Gastrocnemius medialis (tissue), 4 donors: ENCODE results near the gene BTBD19. TPM values are rescaled to one million over a fixed set of nuclear protein-coding genes. Genes with fewer than 3 reads are reported as not detected.
A peak's percentile ranks its signal among the peaks of the same experiment; 100 is the strongest.
"Not testable (repeated sequence)": the region's sequence is repeated elsewhere in the genome, so short reads cannot be mapped to it uniquely, and the experiment has no call there.

Experiments used
- ATAC-seq, 2 donors: fragments of 150-250 bp; one replicate each; pipeline ENCODE4 v1.9.1; 2016
- DNase-seq, 2 donors: peaks; one replicate each; pipeline ENCODE4 v3.0.0-alpha.2; 2019
- H3K27ac ChIP-seq, 4 donors: fragments of 200-600 bp; sonication (generic); 1 replicate in 1 of 4; 2 replicates in 3 of 4; pipeline ENCODE4 v1.5.1; 2016 to 2018; ENCODE audit warnings: mild to moderate bottlenecking in 2 of 4, moderate library complexity in 1 of 4
- H3K27me3 ChIP-seq, 3 donors: fragments of 200-600 bp; sonication (generic) in 2 of 3; 1 replicate in 1 of 3; 2 replicates in 2 of 3; pipeline versions ENCODE4 v1.5.1 to v1.6.0; 2016 to 2019; ENCODE audit warnings: mild to moderate bottlenecking in 1 of 3, moderate library complexity in 1 of 3
- H3K36me3 ChIP-seq, 2 donors: fragments of 200-600 bp; sonication (generic) in 1 of 2; one replicate each; pipeline ENCODE4 v1.5.1; 2017 to 2018
- H3K4me1 ChIP-seq, 2 donors: fragments of 200-600 bp; sonication (generic) in 1 of 2; one replicate each; pipeline ENCODE4 v1.5.1; 2016 to 2017; ENCODE audit warnings: mild to moderate bottlenecking in 2 of 2
- H3K4me3 ChIP-seq, 4 donors: fragments of 200-600 bp; sonication (generic) in 3 of 4; 1 replicate in 1 of 4; 2 replicates in 3 of 4; pipeline ENCODE4 v1.5.1; 2016 to 2019; ENCODE audit warnings: mild to moderate bottlenecking in 2 of 4
- H3K9me3 ChIP-seq, 3 donors: fragments of 200-600 bp; sonication (generic) in 2 of 3; 1 replicate in 1 of 3; 2 replicates in 2 of 3; pipeline ENCODE4 v1.5.1; 2016 to 2019
- CTCF ChIP-seq, 5 experiments: fragments of 450-650 bp in 3 of 5; fragments of 200-600 bp in 2 of 5; sonication (generic) in 2 of 5; IDR thresholded peaks in 4 of 5; conservative IDR thresholded peaks in 1 of 5; 1 replicate in 4 of 5; 2 replicates in 1 of 5; pipeline ENCODE4 v1.5.1; 2016 to 2019; ENCODE audit warnings: antibody characterized with exemption in 5 of 5, mild to moderate bottlenecking in 3 of 5, moderate library complexity in 3 of 5
- POLR2A ChIP-seq, 2 donors: fragments of 450-650 bp; IDR thresholded peaks; one replicate each; pipeline ENCODE4 v1.6.1; 2017; ENCODE audit warnings: antibody characterized with exemption in 2 of 2, mild to moderate bottlenecking in 2 of 2, moderate library complexity in 2 of 2
- in situ Hi-C, 4 donors: fragments of 200-750 bp; cut with MboI; loops; one replicate each; pipeline versions ENCODE4 v1.15.0 to v1.8.0; 2017; ENCODE audit warnings: low sequenced_read_pairs in 4 of 4
- intact Hi-C: fragments of 100-400 bp; cut with DNase I; formaldehyde crosslinking; loops from one replicate; pipeline ENCODE4 v1.15.1; 2023; ENCODE audit warnings: low total_unique reads
- total RNA-seq, 4 donors: library from RNA; depleted of rRNA; stranded (reverse); fragments of >200 nt; gene quantifications; one replicate each; pipeline versions ENCODE4 v1.1.0 to v1.2.3, GENCODE V29; 2016

BTBD19 gene
- total RNA-seq, 4 donors from 2014 or later = 0.71 to 1.4 (median 0.91) TPM; not detected in 1

- H3K27me3 ChIP-seq = no peaks in the 10 kb centered on the region
- ATAC-seq = no peak
- H3K36me3 ChIP-seq = no peaks in the 10 kb centered on the region
- H3K4me3 ChIP-seq = no peak overlapping the region
- intact Hi-C loops = loop anchor here (5.0 kb wide), 1 partner anchor 36 kb away; the partner anchor contains the start of gene BEST4
- in situ Hi-C loops = no loop called here
- peaks cover 6 to 13% of the 10 kb centered on the region in 2 donors for H3K4me1 ChIP-seq
- H3K9me3 ChIP-seq = no peaks in the 10 kb centered on the region
- TF ChIP-seq POLR2A (IDR thresholded peaks at IDR 0.05) = no peak
- no peak for TF ChIP-seq CTCF (IDR thresholded peaks at IDR 0.05 in 4 of 5, conservative IDR thresholded peaks at IDR 0.05 in 1 of 5)
- DNase-seq = no peak
- no peak overlapping the region for H3K27ac ChIP-seq
Measured at GRCh38 chr1:44822981-44823451, 14.7 kb downstream of the BTBD19 start.

- ATAC-seq, H3K36me3 ChIP-seq, in situ Hi-C loops, H3K4me1 ChIP-seq, H3K27ac ChIP-seq, H3K4me3 ChIP-seq, H3K9me3 ChIP-seq, DNase-seq, H3K27me3 ChIP-seq: not testable (repeated sequence)
- intact Hi-C loops = loop anchor here (5.0 kb wide), 1 partner anchor 37 kb away; the partner anchor contains the start of gene BEST4
Measured at GRCh38 chr1:44824392-44824791, 16.1 kb downstream of the BTBD19 start.

GRCh38 chr1:44826375-44827196 is 18.3 kb downstream of the BTBD19 start:
- no peak overlapping the region for H3K27ac ChIP-seq
- no peaks in the 10 kb centered on the region for H3K4me1 ChIP-seq
- H3K4me3 ChIP-seq = no peak overlapping the region
- intact Hi-C loops = no loop called here
- H3K36me3 ChIP-seq = no peaks in the 10 kb centered on the region
- H3K9me3 ChIP-seq = no peaks in the 10 kb centered on the region
- in situ Hi-C loops = no loop called here
- no peak for DNase-seq
- peak; percentile 31 to 32 for ATAC-seq
- H3K27me3 ChIP-seq = no peaks in the 10 kb centered on the region
- TF ChIP-seq CTCF (IDR thresholded peaks at IDR 0.05 in 4 of 5, conservative IDR thresholded peaks at IDR 0.05 in 1 of 5) (no peak), POLR2A (IDR thresholded peaks at IDR 0.05) (no peak)

GRCh38 chr1:44827197-44828002 is 19.1 kb downstream of the BTBD19 start:
- H3K36me3 ChIP-seq = no peaks in the 10 kb centered on the region
- H3K27ac ChIP-seq = no peak overlapping the region
- H3K9me3 ChIP-seq = no peaks in the 10 kb centered on the region
- DNase-seq (no peak), ATAC-seq (no peak)
- TF ChIP-seq CTCF (IDR thresholded peaks at IDR 0.05 in 4 of 5, conservative IDR thresholded peaks at IDR 0.05 in 1 of 5) (no peak), POLR2A (IDR thresholded peaks at IDR 0.05) (no peak)
- no peaks in the 10 kb centered on the region for H3K27me3 ChIP-seq
- no peak overlapping the region for H3K4me3 ChIP-seq
- in situ Hi-C loops (no loop called here), intact Hi-C loops (no loop called here)
- H3K4me1 ChIP-seq = no peaks in the 10 kb centered on the region
